HAP-1 (cell line): ENCODE results near the gene EEPD1.
A peak's percentile ranks its signal among the peaks of the same experiment; 100 is the strongest.

Experiments
- DNase-seq, 2 experiments: peaks; one replicate each; pipeline ENCODE4 v3.0.0-alpha.2; 2016 to 2020; ENCODE audit warnings: low spot score in 2 of 2
- H3K27me3 ChIP-seq: fragments of 250-450 bp; sonication (Bioruptor Pico); 2 replicates; pipeline ENCODE4 v1.5.1; 2020; ENCODE audit warnings: low read depth, mild to moderate bottlenecking, moderate library complexity
- H3K36me3 ChIP-seq: fragments of 250-450 bp; sonication (Bioruptor Pico); replicated peaks from 2 replicates; pipeline ENCODE4 v1.5.1; 2020; ENCODE audit warnings: mild to moderate bottlenecking
- H3K4me1 ChIP-seq: fragments of 250-450 bp; sonication (Bioruptor Pico); 2 replicates; pipeline ENCODE4 v1.5.1; 2020; ENCODE audit warnings: mild to moderate bottlenecking
- H3K4me3 ChIP-seq: fragments of 250-450 bp; sonication (Bioruptor Pico); 2 replicates; pipeline ENCODE4 v1.5.1; 2020; ENCODE audit warnings: mild to moderate bottlenecking, moderate library complexity
- H3K9me3 ChIP-seq: fragments of 250-450 bp; sonication (Bioruptor Pico); 2 replicates; pipeline ENCODE4 v1.5.1; 2020; ENCODE audit warnings: mild to moderate bottlenecking, moderate library complexity
- in situ Hi-C: fragments of 300-500 bp; cut with MboI; formaldehyde crosslinking; loops from 3 replicates; pipeline ENCODE4 v1.14.3; 2020; ENCODE audit warnings: low sequenced_read_pairs, inconsistent platforms, mixed read lengths

The EEPD1 gene

DNA sequence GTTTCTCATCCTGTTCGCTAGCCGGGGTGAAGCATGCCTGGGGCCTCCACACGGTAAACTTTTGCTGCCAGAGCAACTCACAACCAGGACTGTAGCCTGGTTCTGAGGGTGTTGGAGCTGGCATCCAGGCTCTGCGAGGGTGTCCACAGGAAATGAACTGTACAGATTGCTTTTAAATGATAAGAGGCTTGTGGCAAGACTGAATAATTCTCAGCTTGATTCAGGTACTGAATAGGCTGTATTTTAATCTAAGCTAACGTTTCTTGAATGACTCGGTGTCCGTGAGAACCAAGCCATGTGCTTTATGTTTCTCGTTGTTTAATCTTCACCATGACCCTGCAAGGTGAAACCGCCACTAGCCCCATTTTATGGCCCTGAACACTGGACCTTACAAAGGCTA lies 49.3 kb downstream of the EEPD1 start:
- in situ Hi-C loops = no loop called here
- peaks cover 9% of the 10 kb centered on the region for H3K4me1 ChIP-seq

DNA sequence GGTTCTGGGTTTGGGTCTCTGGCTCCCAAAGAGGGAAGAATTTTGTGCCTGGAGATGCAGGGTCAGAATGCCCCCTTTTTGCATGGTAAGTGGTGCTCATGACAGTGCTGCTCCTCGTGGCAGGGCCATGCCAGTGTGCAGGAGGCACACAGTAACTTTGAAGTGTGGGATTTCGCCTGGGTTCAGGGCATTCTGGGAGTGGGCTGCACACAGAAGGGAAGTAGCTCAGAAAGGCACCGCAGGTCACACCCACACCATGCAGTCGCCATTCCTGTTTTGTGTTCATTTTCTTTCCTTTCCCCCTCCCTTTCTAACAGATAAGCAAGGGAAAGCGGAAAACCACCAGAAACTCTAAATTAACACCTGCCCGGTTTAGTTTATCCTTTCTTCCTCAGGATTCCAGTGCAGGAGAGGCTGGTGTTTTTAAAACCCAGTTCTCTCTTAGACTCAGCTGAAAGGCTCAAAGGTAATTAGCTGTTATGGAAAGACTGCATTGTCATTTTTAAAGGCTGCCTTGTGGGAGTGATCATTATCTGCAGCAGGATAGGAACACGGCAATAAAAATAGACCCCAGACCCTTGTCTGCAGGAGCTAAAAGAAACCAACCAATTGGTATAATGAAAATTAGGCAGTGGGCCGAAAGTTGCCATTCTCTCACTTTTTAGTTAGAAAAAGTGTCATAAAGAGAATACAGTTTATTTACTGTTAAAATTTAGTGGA lies 50.2 kb downstream of the EEPD1 start:
- H3K4me3 ChIP-seq = no peak overlapping the region
- peaks cover 9% of the 10 kb centered on the region for H3K4me1 ChIP-seq
- no peaks in the 10 kb centered on the region for H3K36me3 ChIP-seq
- in situ Hi-C loops = no loop called here
- no peaks in the 10 kb centered on the region for H3K27me3 ChIP-seq
- peak; percentile 16 to 73 for DNase-seq
- no peaks in the 10 kb centered on the region for H3K9me3 ChIP-seq

More for the DNA sequence above, 49.3 kb downstream of the EEPD1 start:
- H3K9me3 ChIP-seq = no peaks in the 10 kb centered on the region
- no peak overlapping the region for H3K4me3 ChIP-seq
- H3K36me3 ChIP-seq = no peaks in the 10 kb centered on the region
- no peak for DNase-seq
- H3K27me3 ChIP-seq = no peaks in the 10 kb centered on the region

GRCh38 chr7:36204044-36204663 lies 51.1 kb downstream of the EEPD1 start:
- in situ Hi-C loops = no loop called here

DNA sequence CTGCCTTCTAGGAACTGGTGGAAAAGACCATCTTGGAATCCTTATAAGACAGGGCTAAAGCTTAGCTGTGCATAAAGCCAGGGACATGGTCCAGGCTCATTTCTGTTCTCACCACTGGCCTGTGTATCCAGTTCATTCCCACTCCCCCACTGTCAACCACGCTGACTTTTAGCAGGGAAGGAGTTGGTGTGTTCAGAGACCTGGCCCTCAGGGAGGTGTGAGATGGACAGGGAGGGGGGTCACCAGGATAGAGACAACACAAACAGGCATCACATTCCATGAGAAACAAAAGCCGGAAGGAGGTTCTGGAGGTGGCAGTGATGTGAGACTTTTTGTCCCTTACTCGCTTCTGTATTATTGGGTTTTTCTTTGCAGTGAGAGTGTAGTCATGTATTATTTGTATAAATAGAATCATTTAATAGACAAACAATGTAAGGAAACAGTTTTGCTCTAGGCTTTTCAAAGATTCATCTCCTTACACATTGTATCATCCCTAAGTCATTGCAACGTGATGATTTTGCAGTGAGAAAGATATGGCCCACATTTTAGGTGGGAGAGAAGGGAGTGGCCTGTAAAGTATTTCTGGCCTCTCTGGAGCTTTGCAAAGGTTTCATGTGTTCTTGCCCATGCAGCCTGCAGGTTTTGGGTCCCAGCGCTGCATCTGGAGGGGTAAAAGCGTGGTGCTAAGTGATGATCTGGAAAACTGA lies 52.0 kb downstream of the EEPD1 start:
- in situ Hi-C loops = no loop called here
- no peak for DNase-seq
- H3K27me3 ChIP-seq = no peaks in the 10 kb centered on the region
- peaks cover 9% of the 10 kb centered on the region for H3K4me1 ChIP-seq
- H3K4me3 ChIP-seq = no peak overlapping the region
- H3K36me3 ChIP-seq = no peaks in the 10 kb centered on the region
- no peaks in the 10 kb centered on the region for H3K9me3 ChIP-seq

More at GRCh38 chr7:36204044-36204663, 51.1 kb downstream of the EEPD1 start:
- Histone ChIP-seq H3K4me3 (no peak overlapping the region), H3K4me1 (peaks cover 9% of the 10 kb centered on the region), H3K36me3 (no peaks in the 10 kb centered on the region), H3K9me3 (no peaks in the 10 kb centered on the region), H3K27me3 (no peaks in the 10 kb centered on the region)
- DNase-seq = no peak

GRCh38 chr7:36205803-36206202 lies 52.7 kb downstream of the EEPD1 start:
- no peaks in the 10 kb centered on the region for H3K9me3 ChIP-seq
- H3K4me3 ChIP-seq = no peak overlapping the region
- H3K4me1 ChIP-seq = peaks cover 9% of the 10 kb centered on the region
- H3K27me3 ChIP-seq = no peaks in the 10 kb centered on the region
- in situ Hi-C loops = no loop called here
- no peaks in the 10 kb centered on the region for H3K36me3 ChIP-seq
- DNase-seq = no peak

- no peaks in the 10 kb centered on the region for H3K27me3 ChIP-seq
- H3K9me3 ChIP-seq = no peaks in the 10 kb centered on the region
- no peak overlapping the region for H3K4me3 ChIP-seq
- in situ Hi-C loops = no loop called here
- peaks cover 9% of the 10 kb centered on the region for H3K4me1 ChIP-seq
- no peak for DNase-seq
- no peaks in the 10 kb centered on the region for H3K36me3 ChIP-seq
Measured at GRCh38 chr7:36207451-36208291, 54.6 kb downstream of the EEPD1 start.

DNA sequence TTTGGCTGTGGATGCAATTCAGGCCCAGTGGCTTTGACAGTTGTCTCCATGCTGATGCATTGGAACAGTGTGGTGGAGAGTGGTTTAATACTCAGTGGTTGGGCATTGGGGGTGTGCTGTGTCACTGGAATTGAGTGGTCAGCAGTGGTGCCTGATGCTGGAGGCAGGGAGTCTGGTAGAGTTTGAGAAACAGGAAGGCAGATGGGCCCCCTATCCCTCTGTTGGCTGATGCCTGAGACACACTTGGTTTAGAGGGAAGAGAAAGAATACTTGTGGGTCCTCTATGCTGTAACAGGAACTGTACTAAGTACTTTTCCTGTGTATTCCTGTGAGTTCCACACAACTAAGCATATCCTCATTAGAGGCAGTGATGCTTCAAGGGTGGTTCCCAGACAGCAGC lies 55.4 kb downstream of the EEPD1 start:
- no peak for DNase-seq
- in situ Hi-C loops = no loop called here

GRCh38 chr7:36208997-36209813 lies 56.2 kb downstream of the EEPD1 start:
- H3K27me3 ChIP-seq = no peaks in the 10 kb centered on the region
- H3K9me3 ChIP-seq = no peaks in the 10 kb centered on the region
- no peak for DNase-seq
- H3K4me3 ChIP-seq = no peak overlapping the region
- H3K36me3 ChIP-seq = no peaks in the 10 kb centered on the region
- in situ Hi-C loops = no loop called here
- H3K4me1 ChIP-seq = no peaks in the 10 kb centered on the region

More for the DNA sequence above, 55.4 kb downstream of the EEPD1 start:
- peaks cover 4% of the 10 kb centered on the region for H3K4me1 ChIP-seq
- no peaks in the 10 kb centered on the region for H3K27me3 ChIP-seq
- no peaks in the 10 kb centered on the region for H3K36me3 ChIP-seq
- H3K9me3 ChIP-seq = no peaks in the 10 kb centered on the region
- no peak overlapping the region for H3K4me3 ChIP-seq

- H3K27me3 ChIP-seq = no peaks in the 10 kb centered on the region
- no peak overlapping the region for H3K4me3 ChIP-seq
- H3K9me3 ChIP-seq = no peaks in the 10 kb centered on the region
- in situ Hi-C loops = no loop called here
- no peak for DNase-seq
- no peaks in the 10 kb centered on the region for H3K4me1 ChIP-seq
- H3K36me3 ChIP-seq = no peaks in the 10 kb centered on the region
Measured at GRCh38 chr7:36209814-36210183, 56.7 kb downstream of the EEPD1 start.

DNA sequence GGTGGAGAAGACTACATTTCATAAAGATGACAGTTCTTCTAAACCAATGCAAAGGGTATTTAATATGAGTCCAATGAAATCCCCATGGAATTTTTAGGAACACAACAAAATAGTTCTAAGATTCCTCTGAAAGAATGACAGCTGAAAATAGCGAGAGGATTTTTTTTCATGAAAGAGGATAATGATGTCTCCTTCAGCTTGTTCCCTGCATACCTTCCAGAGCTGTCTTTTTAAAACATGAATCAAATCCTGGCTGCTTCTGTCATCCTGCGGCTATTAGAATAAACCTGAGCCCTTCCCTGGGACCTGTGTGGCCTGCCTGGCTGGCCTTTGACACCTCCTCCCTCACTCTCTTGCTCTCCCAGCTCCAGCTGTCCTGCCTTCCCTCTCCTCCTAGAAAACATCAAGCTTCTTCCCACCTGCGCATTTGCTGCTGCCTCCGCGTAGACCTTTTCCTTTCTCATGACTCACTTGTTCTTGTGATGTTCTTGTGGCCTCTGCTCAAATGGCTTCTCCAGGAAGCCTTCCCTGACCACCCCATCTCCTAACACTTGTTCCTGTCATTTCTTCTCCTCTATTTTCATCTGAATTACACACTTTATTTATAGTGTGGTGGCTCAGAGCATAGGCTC lies 57.4 kb downstream of the EEPD1 start:
- Histone ChIP-seq H3K9me3 (no peaks in the 10 kb centered on the region), H3K27me3 (no peaks in the 10 kb centered on the region), H3K4me1 (no peaks in the 10 kb centered on the region), H3K4me3 (no peak overlapping the region), H3K36me3 (no peaks in the 10 kb centered on the region)
- in situ Hi-C loops = no loop called here
- DNase-seq = no peak

DNA sequence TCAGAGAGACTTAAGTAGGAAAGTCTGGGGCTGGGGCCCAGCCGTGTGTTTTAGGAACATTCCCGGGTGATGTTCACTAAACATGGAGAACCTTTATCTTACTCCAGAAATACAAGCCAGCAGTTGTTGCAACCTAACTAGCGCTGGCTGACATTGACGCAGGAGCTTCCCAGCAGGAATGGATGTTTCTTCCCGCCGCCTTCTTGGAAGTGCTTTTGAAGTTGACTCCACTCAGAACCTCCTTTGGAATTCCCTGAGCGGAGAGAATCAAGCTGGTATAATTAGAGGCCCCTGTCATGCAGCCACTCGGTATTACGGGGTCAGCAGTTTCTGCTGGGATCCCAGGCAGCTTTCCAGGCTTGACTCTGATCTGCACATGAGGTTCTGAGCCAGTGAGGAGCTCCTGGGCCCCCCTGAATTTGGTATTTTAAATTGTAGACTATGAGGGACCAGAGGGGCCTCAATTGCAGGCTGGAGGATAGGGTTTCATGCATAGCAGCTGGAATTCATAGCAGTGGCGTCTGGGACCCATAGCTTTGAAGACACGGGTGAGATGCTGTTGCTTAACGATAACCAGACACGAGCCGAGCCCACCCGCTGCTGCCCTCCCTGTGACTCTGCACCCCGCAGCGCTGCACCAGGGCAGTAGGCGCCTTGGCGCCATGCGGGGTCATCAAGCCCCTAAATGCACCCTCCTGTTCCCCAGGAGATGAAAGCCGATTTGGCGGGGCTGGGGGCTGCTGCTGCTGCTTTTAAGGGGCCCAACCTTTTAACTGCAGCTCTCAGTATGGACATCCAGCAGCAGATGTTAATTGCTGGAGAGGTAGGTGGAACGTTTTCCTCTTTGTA lies 61.8 kb downstream of the EEPD1 start:
- Histone ChIP-seq H3K4me3 (no peak overlapping the region), H3K9me3 (no peaks in the 10 kb centered on the region), H3K4me1 (no peaks in the 10 kb centered on the region), H3K27me3 (no peaks in the 10 kb centered on the region), H3K36me3 (no peaks in the 10 kb centered on the region)
- DNase-seq = no peak
- in situ Hi-C loops = no loop called here

DNA sequence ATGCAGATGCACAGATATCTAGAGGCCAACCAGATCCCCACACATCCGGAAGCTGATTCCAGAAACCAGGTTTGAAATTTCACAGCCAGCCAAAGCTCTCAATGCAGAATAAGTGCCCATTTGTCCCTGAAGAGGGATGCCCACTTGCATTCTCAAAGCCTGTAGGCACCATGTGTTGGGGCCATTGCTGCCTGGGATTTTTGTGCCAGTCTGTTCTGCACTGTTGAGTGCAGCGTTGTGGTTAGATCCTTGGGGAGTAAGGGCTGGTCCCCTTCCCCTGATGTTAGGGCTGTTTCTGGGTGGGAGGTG lies 62.4 kb downstream of the EEPD1 start:
- no peaks in the 10 kb centered on the region for H3K27me3 ChIP-seq
- no peaks in the 10 kb centered on the region for H3K4me1 ChIP-seq
- in situ Hi-C loops = no loop called here
- H3K4me3 ChIP-seq = no peak overlapping the region
- DNase-seq = no peak
- H3K36me3 ChIP-seq = no peaks in the 10 kb centered on the region
- H3K9me3 ChIP-seq = no peaks in the 10 kb centered on the region
